ENCODE data around the gene LATS2. TPM values are rescaled to one million over a fixed set of nuclear protein-coding genes. Genes with fewer than 3 reads are reported as not detected.
A peak's percentile ranks its signal among the peaks of the same experiment; 100 is the strongest.
"Not testable (repeated sequence)": the region's sequence is repeated elsewhere in the genome, so short reads cannot be mapped to it uniquely, and the experiment has no call there.

LATS2 gene
- total RNA-seq, 1 experiment from 2014 or later, result 18.8 TPM

DNA sequence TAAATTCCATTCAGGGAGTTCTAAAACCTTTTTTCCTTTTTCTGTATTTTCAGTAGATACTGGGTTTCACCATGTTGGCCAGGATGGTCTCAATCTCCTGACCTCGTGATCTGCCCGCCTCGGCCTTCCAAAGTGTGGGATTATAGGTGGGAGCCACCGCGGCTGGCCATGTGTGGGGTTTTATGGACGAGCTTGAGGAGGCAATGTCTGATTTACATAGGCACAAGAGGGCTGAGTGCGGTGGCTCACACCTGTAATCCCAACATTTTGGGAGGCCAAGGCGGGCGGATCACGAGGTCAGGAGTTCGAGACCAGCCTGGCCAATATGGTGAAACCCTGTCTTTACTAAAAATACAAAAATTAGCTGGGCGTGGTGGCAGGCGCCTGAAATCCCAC lies 136.0 kb downstream of the LATS2 start:
- not testable (repeated sequence) for H3K9ac ChIP-seq (ENCODE audit: low read length); H3K9me2 ChIP-seq (ENCODE audit: insufficient read depth); H3K36me3 ChIP-seq (ENCODE audit: control insufficient read depth in 1 of 2, insufficient read depth in 2 of 2, low read length in 2 of 2); H3K27me3 ChIP-seq (ENCODE audit: insufficient read depth, low read length); H3K79me2 ChIP-seq (ENCODE audit: insufficient read depth, low read length); H3K4me1 ChIP-seq (ENCODE audit: control insufficient read depth in 1 of 2, insufficient read depth in 2 of 2, low read length in 2 of 2); BruUV-seq (replicated peaks); H4K20me1 ChIP-seq (ENCODE audit: insufficient read depth); H3K4me2 ChIP-seq (ENCODE audit: low read length); DNase-seq (ENCODE audit: low read depth, low spot score); H3K27ac ChIP-seq (ENCODE audit: low read depth, low read length); H3K9me3 ChIP-seq (ENCODE audit: control insufficient read depth in 1 of 2, insufficient read depth in 1 of 2, low read depth in 1 of 2, low read length in 2 of 2); H3K4me3 ChIP-seq (replicated peaks in 1 of 2; ENCODE audit: low read depth in 1 of 2, low read length in 2 of 2); ATAC-seq; H2AFZ ChIP-seq (ENCODE audit: low read depth, low read length, poor library complexity, severe bottlenecking)
- ChIA-PET CTCF (interaction anchor here (0.6 to 3.2 kb wide), 18 partner anchors 8 to 1871 kb away, joined by 3 to 40 read pairs (median 4); no protein-coding TSS in a partner anchor), RAD21 (ENCODE audit: low non-redundant PET in 1 of 2, low total read pairs in 2 of 2, uncharacterized antibody in 2 of 2, unreplicated experiment in 2 of 2) (interaction anchor here (0.9 to 1.2 kb wide), 4 partner anchors 429 to 433 kb away, joined by 3 to 6 read pairs (median 4); no protein-coding TSS in a partner anchor), POLR2A (interaction anchor here (1.5 kb wide), 1 partner anchor 24 kb away, joined by 5 read pairs; no protein-coding TSS in a partner anchor)
- intact Hi-C loops (cut with micrococcal nuclease), result loop anchor here (1.0 to 5.0 kb wide), 4 partner anchors 213 to 743 kb away; no protein-coding TSS in a partner anchor

DNA sequence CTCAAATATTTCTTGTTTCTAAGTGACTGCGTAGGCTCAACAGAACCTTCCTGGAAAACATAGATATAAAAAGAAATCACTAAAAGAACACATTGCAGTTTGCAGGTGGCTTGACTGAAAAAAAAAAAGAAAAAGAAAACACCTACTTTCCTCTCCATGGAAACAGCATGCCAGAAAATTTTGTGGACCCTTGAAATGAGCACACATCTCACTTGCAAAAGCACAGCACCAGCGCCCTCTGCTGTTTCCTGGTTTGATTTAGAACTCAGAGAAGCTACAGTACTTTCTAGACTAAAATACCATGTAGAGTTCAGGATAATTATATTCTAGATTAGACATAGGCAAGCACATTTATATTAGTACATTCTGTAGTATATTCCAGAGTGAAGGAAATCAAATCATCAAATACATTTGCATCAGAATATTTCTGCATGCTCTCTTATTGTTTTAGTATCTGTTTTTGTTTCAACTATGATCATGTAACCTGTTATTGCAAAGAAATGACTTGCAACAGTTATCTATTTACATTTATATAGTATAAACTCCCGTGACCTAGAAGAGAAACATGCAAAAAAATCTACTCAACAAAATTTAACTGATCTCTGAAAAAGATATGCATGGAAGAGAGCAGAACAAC lies 136.5 kb downstream of the LATS2 start:
- peak; percentile 70 for DNase-seq (ENCODE audit: low read depth, low spot score)
- no peak overlapping the region for H3K27ac ChIP-seq (ENCODE audit: low read depth, low read length)
- H3K9me2 ChIP-seq (ENCODE audit: insufficient read depth), result no peaks in the 10 kb centered on the region
- RAD21 ChIA-PET (ENCODE audit: low non-redundant PET in 1 of 2, low total read pairs in 2 of 2, uncharacterized antibody in 2 of 2, unreplicated experiment in 2 of 2), result interaction anchor here (0.9 to 1.2 kb wide), 4 partner anchors 429 to 432 kb away, joined by 3 to 6 read pairs (median 4); no protein-coding TSS in a partner anchor
- no TSS peak for BruUV-seq (replicated peaks)
- peak; percentile 81 for ATAC-seq
- CTCF ChIA-PET, result interaction anchor here (0.6 to 3.2 kb wide), 18 partner anchors 9 to 1871 kb away, joined by 3 to 40 read pairs (median 4); no protein-coding TSS in a partner anchor
- H3K4me3 ChIP-seq (replicated peaks in 1 of 2; ENCODE audit: low read depth in 1 of 2, low read length in 2 of 2), result no peak overlapping the region
- intact Hi-C loops (cut with micrococcal nuclease), result loop anchor here (1.0 to 5.0 kb wide), 4 partner anchors 212 to 742 kb away; no protein-coding TSS in a partner anchor
- no peaks in the 10 kb centered on the region for H3K79me2 ChIP-seq (ENCODE audit: insufficient read depth, low read length)
- no peak overlapping the region for H2AFZ ChIP-seq (ENCODE audit: low read depth, low read length, poor library complexity, severe bottlenecking)
- H4K20me1 ChIP-seq (ENCODE audit: insufficient read depth), result no peaks in the 10 kb centered on the region
- H3K36me3 ChIP-seq (ENCODE audit: control insufficient read depth in 1 of 2, insufficient read depth in 2 of 2, low read length in 2 of 2), result no peaks in the 10 kb centered on the region
- no peak overlapping the region for H3K9ac ChIP-seq (ENCODE audit: low read length)
- H3K27me3 ChIP-seq (ENCODE audit: insufficient read depth, low read length), result no peaks in the 10 kb centered on the region
- TF ChIP-seq SRF (IDR thresholded peaks at IDR 0.05; ENCODE audit: low read depth) (no peak), FOSL1 (IDR thresholded peaks at IDR 0.05; ENCODE audit: low read depth) (no peak), CBX3 (IDR thresholded peaks at IDR 0.05; ENCODE audit: low read depth) (no peak), EZH2phosphoT487 (IDR thresholded peaks at IDR 0.05; ENCODE audit: borderline replicate concordance) (no peak), ELF1 (IDR thresholded peaks at IDR 0.05; ENCODE audit: borderline replicate concordance, low read depth) (no peak), RAD21 (IDR thresholded peaks at IDR 0.05; ENCODE audit: low read depth) (peak; percentile 80), ZNF274 (IDR thresholded peaks at IDR 0.05; ENCODE audit: low read depth, low read length) (no peak), TCF7L2 (IDR thresholded peaks at IDR 0.05; ENCODE audit: borderline replicate concordance, extremely low read depth, insufficient read depth, insufficient read length) (no peak), JUND (IDR thresholded peaks at IDR 0.05) (no peak), SP1 (IDR thresholded peaks at IDR 0.05; ENCODE audit: low read depth) (no peak)
- TF ChIP-seq, protein P1, sequence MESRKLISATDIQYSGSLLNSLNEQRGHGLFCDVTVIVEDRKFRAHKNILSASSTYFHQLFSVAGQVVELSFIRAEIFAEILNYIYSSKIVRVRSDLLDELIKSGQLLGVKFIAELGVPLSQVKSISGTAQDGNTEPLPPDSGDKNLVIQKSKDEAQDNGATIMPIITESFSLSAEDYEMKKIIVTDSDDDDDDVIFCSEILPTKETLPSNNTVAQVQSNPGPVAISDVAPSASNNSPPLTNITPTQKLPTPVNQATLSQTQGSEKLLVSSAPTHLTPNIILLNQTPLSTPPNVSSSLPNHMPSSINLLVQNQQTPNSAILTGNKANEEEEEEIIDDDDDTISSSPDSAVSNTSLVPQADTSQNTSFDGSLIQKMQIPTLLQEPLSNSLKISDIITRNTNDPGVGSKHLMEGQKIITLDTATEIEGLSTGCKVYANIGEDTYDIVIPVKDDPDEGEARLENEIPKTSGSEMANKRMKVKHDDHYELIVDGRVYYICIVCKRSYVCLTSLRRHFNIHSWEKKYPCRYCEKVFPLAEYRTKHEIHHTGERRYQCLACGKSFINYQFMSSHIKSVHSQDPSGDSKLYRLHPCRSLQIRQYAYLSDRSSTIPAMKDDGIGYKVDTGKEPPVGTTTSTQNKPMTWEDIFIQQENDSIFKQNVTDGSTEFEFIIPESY (IDR thresholded peaks at IDR 0.05; ENCODE audit: extremely low read depth, insufficient replicate concordance, low read length), result no peak
- TF ChIP-seq, protein P2, sequence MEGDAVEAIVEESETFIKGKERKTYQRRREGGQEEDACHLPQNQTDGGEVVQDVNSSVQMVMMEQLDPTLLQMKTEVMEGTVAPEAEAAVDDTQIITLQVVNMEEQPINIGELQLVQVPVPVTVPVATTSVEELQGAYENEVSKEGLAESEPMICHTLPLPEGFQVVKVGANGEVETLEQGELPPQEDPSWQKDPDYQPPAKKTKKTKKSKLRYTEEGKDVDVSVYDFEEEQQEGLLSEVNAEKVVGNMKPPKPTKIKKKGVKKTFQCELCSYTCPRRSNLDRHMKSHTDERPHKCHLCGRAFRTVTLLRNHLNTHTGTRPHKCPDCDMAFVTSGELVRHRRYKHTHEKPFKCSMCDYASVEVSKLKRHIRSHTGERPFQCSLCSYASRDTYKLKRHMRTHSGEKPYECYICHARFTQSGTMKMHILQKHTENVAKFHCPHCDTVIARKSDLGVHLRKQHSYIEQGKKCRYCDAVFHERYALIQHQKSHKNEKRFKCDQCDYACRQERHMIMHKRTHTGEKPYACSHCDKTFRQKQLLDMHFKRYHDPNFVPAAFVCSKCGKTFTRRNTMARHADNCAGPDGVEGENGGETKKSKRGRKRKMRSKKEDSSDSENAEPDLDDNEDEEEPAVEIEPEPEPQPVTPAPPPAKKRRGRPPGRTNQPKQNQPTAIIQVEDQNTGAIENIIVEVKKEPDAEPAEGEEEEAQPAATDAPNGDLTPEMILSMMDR (IDR thresholded peaks at IDR 0.05 in 2 of 3, conservative IDR thresholded peaks at IDR 0.05 in 1 of 3; ENCODE audit: borderline replicate concordance in 1 of 3, insufficient read depth in 1 of 3, low read depth in 2 of 3, low read length in 2 of 3), result peak; percentile 77 to 92 (median 83)
- TF ChIP-seq, protein P3, sequence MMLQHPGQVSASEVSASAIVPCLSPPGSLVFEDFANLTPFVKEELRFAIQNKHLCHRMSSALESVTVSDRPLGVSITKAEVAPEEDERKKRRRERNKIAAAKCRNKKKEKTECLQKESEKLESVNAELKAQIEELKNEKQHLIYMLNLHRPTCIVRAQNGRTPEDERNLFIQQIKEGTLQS (IDR thresholded peaks at IDR 0.05), result no peak
- H3K4me1 ChIP-seq (ENCODE audit: control insufficient read depth in 1 of 2, insufficient read depth in 2 of 2, low read length in 2 of 2), result no peaks in the 10 kb centered on the region
- POLR2A ChIA-PET, result interaction anchor here (1.5 kb wide), 1 partner anchor 24 kb away, joined by 5 read pairs; no protein-coding TSS in a partner anchor
- H3K9me3 ChIP-seq (ENCODE audit: control insufficient read depth in 1 of 2, insufficient read depth in 1 of 2, low read depth in 1 of 2, low read length in 2 of 2), result no peaks in the 10 kb centered on the region
- H3K4me2 ChIP-seq (ENCODE audit: low read length), result no peak overlapping the region

All from HCT116 (cell line).